T-helper 2 cell treated with Interferon-gamma antibody and Interleukin-4, amounts not matched to agents 5 μg/mL and 100 μg/mL, for 36 hours (primary cell): ENCODE results near the gene OR6J1.

Source experiments
- DNase-seq: peaks from one replicate; pipeline ENCODE4 v3.0.0; 2021; ENCODE audit warnings: low spot score
- H3K27ac Mint-ChIP-seq: one replicate; pipeline ENCODE4 v1.8.0; 2021; ENCODE audit warnings: mild to moderate bottlenecking, mixed read lengths
- H3K27me3 Mint-ChIP-seq: one replicate; pipeline ENCODE4 v1.8.0; 2021; ENCODE audit warnings: low read depth, mixed read lengths
- H3K36me3 Mint-ChIP-seq: one replicate; pipeline ENCODE4 v1.8.0; 2021; ENCODE audit warnings: low read depth, mixed read lengths
- H3K4me1 Mint-ChIP-seq: one replicate; pipeline ENCODE4 v1.8.0; 2021; ENCODE audit warnings: low read depth, mixed read lengths
- H3K4me3 Mint-ChIP-seq: one replicate; pipeline ENCODE4 v1.8.0; 2022; ENCODE audit warnings: mild to moderate bottlenecking, moderate library complexity, mixed read lengths
- H3K9me3 Mint-ChIP-seq: one replicate; pipeline ENCODE4 v1.8.0; 2021; ENCODE audit warnings: mixed read lengths

The OR6J1 gene

DNA sequence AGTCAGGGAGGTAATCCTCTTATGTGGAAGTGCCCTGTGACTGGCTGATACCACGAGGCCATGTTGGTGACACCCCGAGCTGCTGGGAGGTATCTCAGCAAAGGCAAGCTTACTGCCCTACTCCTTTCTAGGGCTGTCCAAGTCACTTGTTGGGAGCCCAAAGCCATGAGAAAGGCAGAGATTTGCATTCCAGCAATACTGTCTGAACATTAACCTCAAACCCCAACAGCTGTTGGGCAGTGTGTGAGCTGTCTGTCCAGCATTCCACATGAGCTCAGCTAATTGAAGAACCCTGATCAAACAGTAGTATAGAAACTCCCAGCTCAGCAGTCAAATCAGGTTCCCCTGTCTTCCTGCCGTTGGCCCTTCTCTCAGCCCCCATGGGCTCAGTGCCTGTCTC lies 36.9 kb downstream of the OR6J1 start:
- Mint-ChIP-seq H3K4me1 (no peaks in the 10 kb centered on the region), H3K36me3 (peaks cover 39% of the 10 kb centered on the region), H3K9me3 (no peaks in the 10 kb centered on the region), H3K27me3 (no peaks in the 10 kb centered on the region), H3K4me3 (no peak overlapping the region), H3K27ac (no peak overlapping the region)
- no peak for DNase-seq

DNA sequence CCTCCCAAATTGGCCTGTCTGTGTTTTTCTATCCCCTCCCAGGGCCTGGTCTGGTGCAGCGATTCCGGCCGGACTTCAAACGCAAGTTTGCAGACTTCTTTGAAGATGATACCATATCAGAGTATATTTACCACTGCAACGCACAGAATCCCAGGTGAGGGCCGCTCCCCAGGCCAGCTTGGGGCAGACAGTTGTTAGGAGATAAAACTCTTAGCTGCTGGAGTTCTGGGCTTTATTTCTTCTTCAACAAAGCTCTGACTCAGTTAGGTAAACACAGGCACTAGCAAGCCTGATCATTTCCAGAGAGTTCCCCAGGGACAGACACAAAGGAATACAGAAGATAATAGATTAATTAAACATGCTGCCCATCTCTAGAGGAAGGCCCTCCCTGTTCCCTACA lies 37.8 kb downstream of the OR6J1 start:
- Mint-ChIP-seq H3K4me1 (peaks cover 5% of the 10 kb centered on the region), H3K36me3 (peaks cover 43% of the 10 kb centered on the region), H3K27ac (no peak overlapping the region), H3K4me3 (no peak overlapping the region), H3K9me3 (no peaks in the 10 kb centered on the region), H3K27me3 (no peaks in the 10 kb centered on the region)
- DNase-seq, result no peak

GRCh38 chr14:22602862-22603261 lies 41.3 kb downstream of the OR6J1 start:
- Mint-ChIP-seq H3K4me3 (no peak overlapping the region), H3K27ac (no peak overlapping the region), H3K36me3 (peaks cover 32% of the 10 kb centered on the region), H3K27me3 (no peaks in the 10 kb centered on the region), H3K9me3 (no peaks in the 10 kb centered on the region), H3K4me1 (peaks cover 25% of the 10 kb centered on the region)
- no peak for DNase-seq

- no peak overlapping the region for H3K27ac Mint-ChIP-seq
- no peaks in the 10 kb centered on the region for H3K27me3 Mint-ChIP-seq
- H3K36me3 Mint-ChIP-seq, result peaks cover 28% of the 10 kb centered on the region
- H3K4me1 Mint-ChIP-seq, result peaks cover 28% of the 10 kb centered on the region
- H3K9me3 Mint-ChIP-seq, result no peaks in the 10 kb centered on the region
- no peak for DNase-seq
- no peak overlapping the region for H3K4me3 Mint-ChIP-seq
Measured at GRCh38 chr14:22601996-22602395, 42.2 kb downstream of the OR6J1 start.

GRCh38 chr14:22601456-22601855 lies 42.7 kb downstream of the OR6J1 start:
- Mint-ChIP-seq H3K4me3 (no peak overlapping the region), H3K27ac (no peak overlapping the region), H3K27me3 (no peaks in the 10 kb centered on the region), H3K9me3 (no peaks in the 10 kb centered on the region), H3K36me3 (peaks cover 26% of the 10 kb centered on the region), H3K4me1 (peaks cover 28% of the 10 kb centered on the region)
- DNase-seq, result no peak

GRCh38 chr14:22600027-22600426 lies 44.1 kb downstream of the OR6J1 start:
- Mint-ChIP-seq H3K36me3 (peaks cover 21% of the 10 kb centered on the region), H3K4me1 (peaks cover 28% of the 10 kb centered on the region), H3K27ac (no peak overlapping the region), H3K4me3 (no peak overlapping the region), H3K27me3 (peaks cover 3% of the 10 kb centered on the region), H3K9me3 (no peaks in the 10 kb centered on the region)
- DNase-seq, result no peak

DNA sequence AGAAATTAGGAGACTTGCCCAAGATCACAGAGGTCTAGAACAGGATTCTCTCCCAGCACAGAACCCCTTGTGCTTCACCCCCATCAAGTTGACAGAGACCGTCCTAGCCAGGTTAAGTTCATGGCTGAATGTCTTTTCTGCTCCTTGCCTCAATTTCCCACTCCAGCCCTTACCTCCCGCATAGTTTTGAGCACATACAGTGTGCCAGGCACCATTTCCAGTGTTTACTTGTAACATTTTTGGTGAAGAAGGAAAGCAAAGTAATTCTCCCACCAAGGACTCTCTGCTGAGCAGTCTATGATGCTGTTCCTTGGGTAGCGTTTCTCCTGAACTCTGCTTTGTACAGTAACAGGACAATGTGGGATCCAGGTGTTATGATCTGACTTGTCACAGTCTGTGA lies 44.8 kb downstream of the OR6J1 start:
- H3K27ac Mint-ChIP-seq, result peak overlapping the region; percentile 9
- H3K4me1 Mint-ChIP-seq, result peaks cover 28% of the 10 kb centered on the region
- H3K27me3 Mint-ChIP-seq, result peaks cover 3% of the 10 kb centered on the region
- peaks cover 21% of the 10 kb centered on the region for H3K36me3 Mint-ChIP-seq
- no peak for DNase-seq
- H3K9me3 Mint-ChIP-seq, result no peaks in the 10 kb centered on the region
- H3K4me3 Mint-ChIP-seq, result peak overlapping the region; percentile 93

GRCh38 chr14:22598896-22599244 lies 45.3 kb downstream of the OR6J1 start:
- H3K27me3 Mint-ChIP-seq, result peaks cover 3% of the 10 kb centered on the region
- peaks cover 21% of the 10 kb centered on the region for H3K36me3 Mint-ChIP-seq
- peak; percentile 48 for DNase-seq
- peaks cover 30% of the 10 kb centered on the region for H3K4me1 Mint-ChIP-seq
- peak overlapping the region; percentile 93 for H3K4me3 Mint-ChIP-seq
- H3K9me3 Mint-ChIP-seq, result no peaks in the 10 kb centered on the region
- peak overlapping the region; percentile 82 for H3K27ac Mint-ChIP-seq

DNA sequence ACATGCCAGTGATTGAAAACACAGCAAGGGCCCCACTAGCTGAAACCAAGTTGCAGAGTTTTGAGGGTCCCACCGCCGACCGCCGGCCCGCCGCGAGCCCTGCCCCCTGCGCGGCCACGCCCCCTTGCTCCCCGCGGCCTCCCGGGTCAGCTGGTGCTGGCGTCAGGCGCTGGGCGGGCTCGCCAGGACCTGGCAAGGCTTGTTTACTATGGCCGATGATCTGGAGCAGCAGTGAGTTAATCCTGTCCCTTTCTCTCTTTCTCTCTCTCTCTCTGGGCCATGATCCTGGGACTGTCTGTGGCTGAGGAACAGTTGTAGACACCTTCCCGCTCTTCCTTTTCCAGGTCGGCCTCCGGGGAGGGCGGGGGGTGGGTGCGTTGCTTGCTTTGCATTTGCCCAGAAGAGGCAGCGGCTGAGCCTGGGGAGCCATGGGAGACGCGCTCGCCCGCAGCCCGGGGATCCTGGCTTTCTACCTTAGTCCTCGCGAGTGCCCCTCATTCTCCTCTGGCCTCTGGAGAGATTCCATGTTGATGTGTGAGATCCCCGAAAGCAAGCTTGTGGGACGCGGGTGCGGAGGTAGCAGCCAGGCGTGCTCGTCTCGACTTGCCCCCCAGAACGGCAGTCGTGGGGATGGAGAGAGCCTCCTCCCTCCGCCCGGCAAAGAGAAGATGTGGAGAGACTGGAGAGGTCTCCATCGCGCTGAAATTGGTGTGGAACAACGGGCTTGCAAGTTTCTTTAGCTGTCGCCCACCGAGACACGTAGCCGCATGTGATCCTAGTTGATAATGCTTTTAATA lies 45.9 kb downstream of the OR6J1 start, which contains the start of gene ABHD4:
ABHD4 (plus strand) TSS at position 202 of the 797 bp plus-strand sequence; CDS start at position 209, 7 bp downstream.
- no peaks in the 10 kb centered on the region for H3K9me3 Mint-ChIP-seq
- DNase-seq, result peak; percentile 70
- peak within 1 kb of the TSS; percentile 93 for H3K4me3 Mint-ChIP-seq
- H3K27me3 Mint-ChIP-seq, result peaks cover 3% of the 10 kb centered on the region
- peaks cover 31% of the 10 kb centered on the region for H3K4me1 Mint-ChIP-seq
- peaks cover 19% of the 10 kb centered on the region for H3K36me3 Mint-ChIP-seq
- H3K27ac Mint-ChIP-seq, result peak within 1 kb of the TSS; percentile 82

DNA sequence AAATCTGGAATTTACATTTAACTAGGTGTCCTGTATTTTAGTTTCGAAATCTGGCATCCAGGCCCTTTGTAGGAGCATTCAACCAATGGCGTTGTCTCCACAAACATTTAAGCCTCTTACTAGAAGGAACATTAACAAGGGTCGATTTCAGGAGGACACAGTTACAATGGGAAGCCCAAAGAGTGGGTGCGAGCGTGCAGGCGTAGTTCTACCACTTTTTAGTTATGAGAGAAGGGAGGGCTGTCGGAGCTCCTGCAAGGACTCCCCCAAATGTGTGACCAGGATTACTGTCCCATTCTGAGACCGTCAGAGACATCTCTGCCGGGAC lies 46.4 kb downstream of the OR6J1 start:
- Mint-ChIP-seq H3K4me1 (peaks cover 32% of the 10 kb centered on the region), H3K4me3 (peak overlapping the region; percentile 93), H3K27ac (peak overlapping the region; percentile 81), H3K9me3 (no peaks in the 10 kb centered on the region), H3K36me3 (peaks cover 15% of the 10 kb centered on the region), H3K27me3 (peaks cover 5% of the 10 kb centered on the region)
- DNase-seq, result no peak

- H3K4me1 Mint-ChIP-seq, result peaks cover 32% of the 10 kb centered on the region
- DNase-seq, result no peak
- no peaks in the 10 kb centered on the region for H3K9me3 Mint-ChIP-seq
- no peak overlapping the region for H3K27ac Mint-ChIP-seq
- H3K27me3 Mint-ChIP-seq, result peaks cover 5% of the 10 kb centered on the region
- H3K4me3 Mint-ChIP-seq, result peak overlapping the region; percentile 93
- H3K36me3 Mint-ChIP-seq, result peaks cover 11% of the 10 kb centered on the region
Measured at GRCh38 chr14:22597265-22597664, 46.9 kb downstream of the OR6J1 start.

DNA sequence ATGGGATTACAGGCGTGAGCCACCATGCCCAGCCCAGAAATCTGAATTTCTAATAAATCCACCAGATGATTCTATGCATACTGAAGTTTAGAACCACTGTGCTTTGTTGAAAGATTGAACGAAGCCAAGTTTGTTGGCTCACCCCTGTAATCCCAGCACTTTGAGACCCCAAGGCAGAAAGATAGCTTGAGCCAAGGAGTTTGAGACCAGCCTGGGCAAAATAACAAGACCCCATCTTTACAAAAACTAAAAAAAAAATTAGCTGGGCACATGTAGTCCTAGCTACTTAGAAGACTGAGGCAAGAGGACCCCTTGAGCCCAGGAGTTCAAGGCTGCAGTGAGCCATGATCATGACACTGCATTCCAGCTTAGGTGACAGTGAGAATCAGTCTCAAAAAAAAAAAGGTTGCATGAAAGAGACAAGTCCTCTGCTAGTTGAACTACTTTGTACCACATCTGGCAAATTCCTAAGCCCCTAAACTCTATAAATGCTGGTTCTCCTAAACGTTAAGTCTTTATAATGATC lies 47.7 kb downstream of the OR6J1 start:
- Mint-ChIP-seq H3K27me3 (peaks cover 5% of the 10 kb centered on the region), H3K9me3 (no peaks in the 10 kb centered on the region), H3K4me1 (peaks cover 27% of the 10 kb centered on the region), H3K36me3 (peaks cover 6% of the 10 kb centered on the region), H3K4me3 (no peak overlapping the region), H3K27ac (no peak overlapping the region)
- no peak for DNase-seq

DNA sequence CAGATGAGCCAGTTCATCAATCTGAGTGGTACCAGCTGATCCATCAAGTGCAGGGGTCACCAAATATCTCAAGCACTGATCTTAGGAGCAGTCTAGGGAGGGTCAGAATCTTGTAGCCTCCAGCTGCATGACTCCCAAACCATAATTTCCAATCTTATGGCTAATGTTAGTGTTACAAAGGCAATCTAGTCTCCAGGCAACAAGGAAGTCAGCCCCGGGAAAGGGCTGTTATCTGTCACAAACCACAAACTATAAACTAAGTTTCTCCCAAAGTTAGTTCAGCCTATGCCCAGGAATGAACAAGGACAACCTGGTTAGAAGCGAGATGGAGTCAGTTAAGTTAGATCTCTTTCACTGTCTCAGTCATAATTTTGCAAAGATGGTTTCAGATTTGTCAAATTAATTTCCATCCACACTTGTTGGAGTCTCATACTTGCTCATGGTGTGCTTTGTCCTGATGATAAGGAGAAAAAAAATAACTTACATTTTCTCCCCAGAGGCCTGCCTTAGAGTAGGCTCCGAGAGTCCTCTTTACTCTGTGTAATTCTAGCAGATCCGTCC lies 49.9 kb downstream of the OR6J1 start:
- H3K4me1 Mint-ChIP-seq, result peaks cover 26% of the 10 kb centered on the region
- H3K27ac Mint-ChIP-seq, result no peak overlapping the region

DNA sequence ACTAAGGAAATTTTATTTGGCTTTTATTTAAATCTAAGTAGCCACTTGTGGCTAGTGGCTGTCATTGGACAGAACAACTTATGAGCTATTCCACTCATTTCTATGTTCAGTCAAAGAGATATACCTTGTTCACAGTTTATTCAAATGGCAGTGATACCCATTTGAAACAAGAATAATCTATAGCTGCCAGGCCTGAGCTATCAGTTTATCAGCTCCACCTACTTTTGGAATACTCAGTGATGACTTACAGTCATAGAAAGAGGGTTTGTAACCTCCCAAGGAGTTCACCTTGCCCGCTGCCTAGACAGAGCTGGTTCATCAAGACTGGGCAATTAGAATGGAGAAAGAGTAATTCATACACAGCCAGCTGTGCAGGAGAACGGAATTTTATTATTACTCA lies 50.6 kb downstream of the OR6J1 start:
- Mint-ChIP-seq H3K27me3 (peaks cover 8% of the 10 kb centered on the region), H3K36me3 (peaks cover 1% of the 10 kb centered on the region), H3K9me3 (no peaks in the 10 kb centered on the region), H3K4me1 (peaks cover 23% of the 10 kb centered on the region), H3K27ac (no peak overlapping the region), H3K4me3 (no peak overlapping the region)
- DNase-seq, result no peak

More for the DNA sequence above, 49.9 kb downstream of the OR6J1 start:
- no peak for DNase-seq
- H3K4me3 Mint-ChIP-seq, result no peak overlapping the region
- H3K27me3 Mint-ChIP-seq, result peaks cover 5% of the 10 kb centered on the region
- no peaks in the 10 kb centered on the region for H3K9me3 Mint-ChIP-seq
- H3K36me3 Mint-ChIP-seq, result no peaks in the 10 kb centered on the region
